ENCODE measurements around the gene FBXO9. TPM values are rescaled to one million over a fixed set of nuclear protein-coding genes. Genes with fewer than 3 reads are reported as not detected.

The FBXO9 gene
- total and polyA plus RNA-seq, 10 of the 15 experiments (the other 5 are each of a cell fraction or from before 2014, with no cell fraction given), result 9.9 to 68.9 (median 31.3) TPM

- TF ChIP-seq NR2C1 (IDR thresholded peaks at IDR 0.05) (no peak), GABPA (IDR thresholded peaks at IDR 0.05; ENCODE audit: low read depth) (no peak), CUX1 (IDR thresholded peaks at IDR 0.05; ENCODE audit: insufficient replicate concordance, low read depth, low read length) (no peak), SKIL (IDR thresholded peaks at IDR 0.05; ENCODE audit: low read depth, poor library complexity, severe bottlenecking) (no peak), DPF2 (IDR thresholded peaks at IDR 0.05) (peak; percentile 100), POLR2A (IDR thresholded peaks at IDR 0.05; ENCODE audit: low read depth, low read length) (peak; percentile 89), IKZF1 (conservative IDR thresholded peaks at IDR 0.05) (peak; percentile 79), TCF3 (IDR thresholded peaks at IDR 0.05; ENCODE audit: borderline replicate concordance, insufficient read depth, low read depth, low read length) (0 out of 2 replicates have a peak, but pooled peaks have one; percentile 14), ZBTB33 (IDR thresholded peaks at IDR 0.05) (no peak), CBX3 (IDR thresholded peaks at IDR 0.05; ENCODE audit: borderline replicate concordance, low read depth) (no peak), NR2F1 (conservative IDR thresholded peaks at IDR 0.05) (peak; percentile 78), SP1 (IDR thresholded peaks at IDR 0.05; ENCODE audit: low read depth, low read length) (no peak), IRF4 (IDR thresholded peaks at IDR 0.05; ENCODE audit: low read depth, low read length) (no peak), ATF7 (IDR thresholded peaks at IDR 0.05; ENCODE audit: low read depth) (no peak), NRF1 (conservative IDR thresholded peaks at IDR 0.05; ENCODE audit: low read depth, low read length) (peak; percentile 75), HDAC2 (IDR thresholded peaks at IDR 0.05) (no peak), TCF12 (IDR thresholded peaks at IDR 0.05; ENCODE audit: low read depth, low read length) (no peak), CREB1 (IDR thresholded peaks at IDR 0.05; ENCODE audit: low read depth) (0 out of 2 replicates have a peak, but pooled peaks have one; percentile 41), EP300 (IDR thresholded peaks at IDR 0.05; ENCODE audit: borderline replicate concordance in 1 of 2, control insufficient read depth in 1 of 2, low read depth in 2 of 2, low read length in 2 of 2) (no peak), TARDBP (IDR thresholded peaks at IDR 0.05; ENCODE audit: borderline replicate concordance) (no peak), POLR2AphosphoS2 (IDR thresholded peaks at IDR 0.05; ENCODE audit: low read depth, low read length) (peak; percentile 55; the same call in 1 of the 2 replicates), FOS (IDR thresholded peaks at IDR 0.05; ENCODE audit: borderline replicate concordance, extremely low read depth, insufficient read length) (no peak)
Measured at GRCh38 chr6:53065266-53066076, at the start of gene FBXO9 (continued).
